Measurements from ENCODE around the gene TMPRSS11B. TPM values are rescaled to one million over a fixed set of nuclear protein-coding genes. Genes with fewer than 3 reads are reported as not detected.
"Not testable (repeated sequence)": the region's sequence is repeated elsewhere in the genome, so short reads cannot be mapped to it uniquely, and the experiment has no call there.

The TMPRSS11B gene
- total RNA-seq, 1 donor from 2014 or later, result not detected

DNA sequence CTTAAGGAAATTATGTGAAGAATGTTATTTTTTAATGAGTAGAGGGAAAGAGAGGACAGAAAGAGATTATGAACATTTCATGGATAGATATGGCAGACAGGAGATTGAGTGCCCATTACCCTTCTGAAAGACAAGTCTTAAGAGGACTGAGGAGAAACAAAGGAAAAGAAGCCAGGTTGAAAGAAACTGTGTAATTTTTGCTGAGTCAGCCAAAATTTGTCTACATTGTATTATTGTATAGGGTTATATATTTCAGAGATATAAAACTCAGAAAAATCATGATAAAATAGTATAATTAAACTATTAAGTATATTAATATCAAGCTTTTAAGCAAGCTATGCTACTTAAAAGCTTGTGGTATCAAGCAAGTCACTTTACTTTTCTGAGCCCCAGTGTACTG is 4.9 kb downstream of the TMPRSS11B start:
- DNase-seq (ENCODE audit: low spot score), result no peak
- intact Hi-C loops (cut with DNase I), result no loop called here

DNA sequence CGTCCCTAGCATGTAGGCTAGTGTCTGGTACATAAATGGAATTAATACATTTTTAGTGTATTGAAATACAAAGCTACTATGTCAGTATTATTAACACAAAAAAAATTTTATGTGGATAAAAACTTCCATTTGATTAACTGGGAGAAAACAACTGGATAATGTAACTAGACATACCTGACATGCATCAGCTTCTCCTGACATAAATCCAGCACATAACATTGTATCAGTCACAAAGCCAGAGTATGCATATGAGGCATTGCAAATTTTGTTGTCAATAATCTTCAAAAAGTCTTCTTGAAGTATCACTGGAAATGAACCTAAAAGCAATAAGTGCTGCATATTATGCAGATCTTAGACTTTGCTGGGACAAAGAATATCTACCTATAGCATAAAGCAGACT is 16.9 kb downstream of the TMPRSS11B start:
- intact Hi-C loops (cut with DNase I), result no loop called here
- DNase-seq (ENCODE audit: low spot score), result no peak

DNA sequence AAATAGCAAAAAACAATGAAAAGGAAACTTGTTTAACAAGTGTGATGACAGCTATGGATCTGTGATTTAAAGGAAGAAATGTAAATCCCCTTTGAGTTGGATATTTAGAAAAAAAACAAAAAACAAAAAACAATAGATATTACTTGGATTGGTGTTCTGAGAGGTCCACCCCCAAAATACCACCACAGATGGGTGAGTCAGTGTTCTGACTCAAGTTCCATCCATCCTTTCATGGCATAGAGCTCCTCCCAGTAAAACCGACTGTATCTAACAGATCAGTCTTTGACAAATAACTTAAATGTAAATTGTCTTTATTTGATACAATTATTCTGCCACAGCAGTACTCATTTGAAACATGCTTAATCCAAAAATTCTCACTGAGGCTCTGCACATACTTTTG is 27.4 kb downstream of the TMPRSS11B start:
- no peak for DNase-seq (ENCODE audit: low spot score)
- intact Hi-C loops (cut with DNase I), result no loop called here

DNA sequence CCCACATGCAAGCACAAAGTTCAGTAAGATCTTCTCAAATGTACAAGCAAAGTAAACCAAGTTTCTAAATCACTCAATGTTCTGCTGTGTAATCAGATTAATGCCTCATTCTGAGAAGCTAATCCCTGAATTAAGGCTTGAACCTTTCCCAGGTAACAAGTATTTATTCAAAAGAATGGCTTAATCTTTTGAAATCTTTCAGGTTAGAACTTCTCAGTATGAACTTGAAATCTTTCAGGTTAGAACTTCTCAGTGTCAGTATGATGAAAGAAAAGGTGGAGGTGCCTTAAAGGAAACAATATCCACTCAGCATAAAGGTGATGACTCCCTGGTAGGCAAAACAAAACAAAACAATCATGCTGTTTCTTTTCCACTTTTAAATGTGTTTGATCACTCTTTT is 29.0 kb downstream of the TMPRSS11B start:
- intact Hi-C loops (cut with DNase I), result no loop called here
- no peak for DNase-seq (ENCODE audit: low spot score)

DNA sequence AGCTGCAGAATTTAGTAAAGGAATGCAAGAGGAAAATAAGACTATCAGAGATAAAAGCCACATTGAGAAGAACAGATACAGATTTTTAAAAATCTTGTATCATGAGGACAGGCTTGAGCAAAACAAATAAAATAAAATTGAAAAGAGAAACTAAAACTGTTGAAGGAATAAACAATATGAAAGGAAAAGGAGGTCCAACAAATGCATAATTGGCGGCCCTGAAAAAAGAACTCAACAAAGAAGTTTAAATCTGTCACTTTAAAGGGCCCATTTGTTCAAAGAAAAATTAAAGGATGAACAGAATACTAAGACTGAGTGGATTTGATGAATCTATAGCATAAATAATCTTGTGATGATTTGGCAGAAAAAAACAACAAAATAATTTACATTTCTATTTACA is 36.5 kb downstream of the TMPRSS11B start:
- intact Hi-C loops (cut with DNase I), result no loop called here
- no peak for DNase-seq (ENCODE audit: low spot score)

DNA sequence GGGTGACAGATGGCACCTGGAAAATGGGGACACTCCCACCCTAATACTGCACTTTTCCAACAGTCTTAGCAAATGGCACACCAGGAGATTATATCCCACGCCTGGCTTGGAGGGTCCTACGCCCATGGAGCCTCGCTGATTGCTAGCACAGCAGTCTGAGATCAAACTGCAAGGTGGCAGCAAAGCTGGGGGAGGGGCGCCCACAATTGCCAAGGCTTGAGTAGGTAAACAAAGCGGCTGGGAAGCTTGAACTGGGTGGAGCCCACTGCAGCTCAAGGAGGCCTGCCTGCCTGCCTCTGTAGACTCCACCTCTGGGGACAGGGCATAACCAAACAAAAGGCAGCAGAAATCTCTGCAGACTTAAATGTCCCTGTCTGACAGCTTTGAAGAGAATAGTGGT is 51.2 kb downstream of the TMPRSS11B start:
- intact Hi-C loops (cut with DNase I); DNase-seq (ENCODE audit: low spot score): not testable (repeated sequence)

DNA sequence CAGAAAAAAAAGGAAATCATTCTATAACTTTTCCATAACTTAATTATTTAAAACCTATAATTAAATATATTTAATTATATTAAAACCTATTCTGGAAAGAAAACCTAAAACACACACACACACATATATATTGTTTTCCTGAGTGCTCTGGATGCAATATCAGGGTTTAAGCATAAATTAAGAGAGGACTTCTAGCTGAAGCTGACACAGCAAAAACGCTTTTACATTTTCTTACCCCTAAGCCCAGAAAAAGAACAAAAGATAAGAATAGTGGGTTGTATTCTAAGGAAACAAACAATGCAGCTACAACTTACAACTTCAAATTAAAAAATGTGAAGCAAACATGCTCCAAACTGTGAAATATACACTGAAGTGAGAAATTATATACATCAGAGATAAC is 52.3 kb downstream of the TMPRSS11B start:
- intact Hi-C loops (cut with DNase I), result no loop called here
- no peak for DNase-seq (ENCODE audit: low spot score)

DNA sequence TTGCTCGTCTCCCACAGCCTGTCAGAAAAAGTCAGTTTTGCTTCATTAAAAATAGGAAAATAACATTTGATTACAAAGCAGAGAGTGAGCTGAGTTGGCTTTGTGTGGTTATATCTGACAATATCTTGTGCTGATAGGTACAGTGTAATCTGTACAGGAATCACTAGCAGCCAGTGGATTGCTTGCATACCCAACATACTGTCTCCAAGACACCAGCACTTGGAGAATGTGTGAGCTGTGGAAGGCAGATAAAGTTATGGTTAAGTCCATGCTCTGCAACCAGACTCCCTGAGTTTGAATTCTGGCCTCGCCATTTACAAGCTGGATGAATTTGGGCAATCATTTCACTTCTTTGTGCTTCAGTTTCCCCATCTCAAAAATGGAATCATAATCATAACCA is 58.3 kb downstream of the TMPRSS11B start:
- intact Hi-C loops (cut with DNase I), result no loop called here
- no peak for DNase-seq (ENCODE audit: low spot score)

DNA sequence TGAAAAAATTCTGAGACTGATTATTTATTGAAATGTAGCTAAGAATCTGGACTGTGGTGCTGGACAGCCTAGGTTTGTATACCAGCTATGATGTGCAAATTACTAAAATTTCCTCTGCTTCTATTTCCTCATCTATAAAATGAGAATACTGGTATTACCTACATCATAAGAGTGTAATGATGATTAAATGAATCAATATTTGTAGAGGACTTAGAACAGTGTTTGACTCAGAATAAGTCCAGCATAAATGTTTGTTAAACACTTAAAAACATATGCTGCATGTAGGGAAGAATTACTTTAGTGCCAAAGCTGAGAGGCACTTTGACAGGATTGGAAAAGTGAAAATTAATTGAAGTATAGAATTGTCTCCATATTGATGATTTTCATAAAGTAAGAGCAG is 60.6 kb downstream of the TMPRSS11B start:
- intact Hi-C loops (cut with DNase I), result no loop called here
- no peak for DNase-seq (ENCODE audit: low spot score)

DNA sequence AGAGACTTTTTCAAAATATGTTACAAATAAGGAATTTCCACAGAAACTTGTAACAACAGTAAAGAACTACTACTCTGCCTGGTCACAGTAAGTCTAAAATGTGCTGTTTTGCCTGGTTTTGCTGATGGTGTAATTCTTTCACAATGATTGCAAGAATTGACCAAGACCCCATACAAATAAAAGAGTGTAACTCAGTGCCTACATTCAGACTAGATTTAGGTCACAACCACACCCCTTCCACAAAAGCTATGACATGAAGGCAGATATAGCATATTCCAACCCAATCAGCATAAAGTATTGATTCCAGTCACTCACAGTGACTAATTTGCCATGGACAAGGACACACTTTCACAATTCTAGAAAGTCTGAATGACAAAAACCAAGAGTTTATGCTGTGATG is 62.1 kb downstream of the TMPRSS11B start:
- no peak for DNase-seq (ENCODE audit: low spot score)
- intact Hi-C loops (cut with DNase I), result no loop called here

DNA sequence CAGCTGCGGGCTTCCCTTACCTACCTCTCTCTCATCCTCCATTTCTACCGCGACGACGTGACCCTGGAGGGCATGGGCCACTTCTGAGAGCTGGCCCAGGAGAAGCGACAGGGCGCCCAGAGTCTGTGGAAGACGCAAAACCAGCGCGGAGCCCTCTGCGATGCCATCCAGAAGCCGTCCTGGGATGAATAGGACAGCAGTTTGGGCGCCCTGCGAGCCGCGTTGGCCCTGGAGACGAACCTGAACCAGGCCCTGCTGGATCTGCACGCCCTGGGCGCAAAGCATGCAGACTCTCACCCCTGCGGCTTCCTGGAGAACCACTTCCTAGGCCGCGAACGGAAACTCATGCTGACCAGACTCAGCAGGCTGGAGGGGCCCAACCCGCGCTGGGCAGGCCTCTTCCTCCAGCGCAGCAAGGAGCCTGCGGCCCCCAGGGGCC is 63.1 kb downstream of the TMPRSS11B start:
- no peak for DNase-seq (ENCODE audit: low spot score)
- intact Hi-C loops (cut with DNase I), result no loop called here

DNA sequence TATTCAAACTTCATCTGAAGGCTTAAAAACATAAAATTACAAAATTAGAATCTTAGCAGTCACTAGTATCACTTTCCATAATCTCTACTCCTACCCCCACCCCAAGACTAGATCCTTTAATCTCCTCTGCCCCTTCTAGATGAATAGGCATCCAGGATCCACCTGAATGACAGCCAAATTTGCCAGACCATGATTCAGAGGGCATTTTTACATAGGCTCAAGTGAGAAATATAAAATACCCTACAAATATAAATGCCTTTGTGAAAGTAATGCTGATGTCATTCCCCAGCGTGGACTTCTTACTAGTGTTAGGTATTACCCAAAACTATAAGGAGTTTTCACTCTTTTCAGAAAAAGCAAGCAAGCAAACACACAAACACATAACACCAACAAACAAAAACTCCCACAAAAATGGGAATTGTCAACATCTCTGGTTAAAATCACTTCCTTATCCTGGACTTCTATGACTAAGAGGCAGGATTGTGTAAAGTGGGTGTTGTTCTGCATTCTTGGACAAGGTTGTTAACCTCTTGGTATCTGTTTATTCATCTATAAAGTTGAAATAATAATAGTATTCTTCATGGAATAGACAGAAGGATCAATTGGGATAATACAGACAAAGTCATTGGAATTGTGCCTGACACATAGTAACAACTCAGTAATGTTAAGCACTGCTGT is 64.5 kb downstream of the TMPRSS11B start:
- DNase-seq (ENCODE audit: low spot score), result no peak
- intact Hi-C loops (cut with DNase I), result no loop called here

DNA sequence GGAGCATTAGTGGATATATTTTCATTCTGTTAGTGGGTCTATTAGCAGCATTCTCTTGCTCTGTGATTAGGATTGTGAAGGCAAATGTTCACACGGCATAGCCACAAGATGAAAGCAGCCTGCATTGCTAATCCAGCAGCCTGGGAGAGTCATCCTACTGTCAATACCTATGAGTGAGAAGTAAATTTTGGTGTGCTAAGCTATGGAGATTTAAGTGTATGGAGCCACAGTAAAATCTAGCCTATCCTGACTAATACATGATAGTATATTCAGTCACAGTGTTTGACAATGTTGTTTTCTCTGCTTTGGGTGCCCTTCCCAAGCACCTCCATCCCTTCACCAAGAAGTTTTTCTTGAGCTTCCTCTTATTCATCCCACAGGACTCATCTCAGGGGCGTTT is 68.6 kb downstream of the TMPRSS11B start:
- DNase-seq (ENCODE audit: low spot score), result no peak
- intact Hi-C loops (cut with DNase I), result loop anchor here (5.0 kb wide), 2 partner anchors 190 to 430 kb away; no protein-coding TSS in a partner anchor

Other genes starting within 250 kb of the TMPRSS11B start
- gene TMPRSS11F, start 115.8 kb downstream of the TMPRSS11B start, total RNA-seq, result not detected
- gene YTHDC1, start 104.4 kb upstream of the TMPRSS11B start, total RNA-seq, result 56.5 TPM
- gene TMPRSS11E, start 201.8 kb upstream of the TMPRSS11B start, total RNA-seq, result not detected